GM18526 (cell line): ENCODE data around the gene DUOXA1.

Experiments used
- POLR2A ChIP-seq: IDR thresholded peaks from 3 replicates; pipeline ENCODE4 v1.6.1; 2011; ENCODE audit not compliant: insufficient read length; ENCODE audit errors: extremely low read depth

The DUOXA1 gene

DNA sequence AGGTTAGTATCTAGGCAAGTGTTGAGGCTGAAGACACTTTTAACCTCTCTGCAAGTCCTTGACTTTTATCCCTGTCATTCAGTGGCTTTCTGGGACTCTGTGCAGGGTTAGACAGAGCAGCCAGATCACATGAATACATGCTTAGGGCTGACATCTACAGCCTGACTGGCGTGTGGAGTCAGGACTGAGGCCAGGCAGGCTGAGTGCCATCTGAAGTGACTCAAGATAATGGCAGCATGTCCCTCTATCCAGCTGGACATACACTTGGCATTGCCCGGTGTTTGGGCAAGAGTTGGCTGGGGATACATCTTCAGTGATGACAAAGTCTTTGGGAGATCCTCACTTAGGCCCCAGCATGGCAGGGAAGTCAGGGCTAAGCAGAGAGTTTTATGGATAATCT, 38.1 kb downstream of the DUOXA1 start:
- TF ChIP-seq POLR2A = no peak

DNA sequence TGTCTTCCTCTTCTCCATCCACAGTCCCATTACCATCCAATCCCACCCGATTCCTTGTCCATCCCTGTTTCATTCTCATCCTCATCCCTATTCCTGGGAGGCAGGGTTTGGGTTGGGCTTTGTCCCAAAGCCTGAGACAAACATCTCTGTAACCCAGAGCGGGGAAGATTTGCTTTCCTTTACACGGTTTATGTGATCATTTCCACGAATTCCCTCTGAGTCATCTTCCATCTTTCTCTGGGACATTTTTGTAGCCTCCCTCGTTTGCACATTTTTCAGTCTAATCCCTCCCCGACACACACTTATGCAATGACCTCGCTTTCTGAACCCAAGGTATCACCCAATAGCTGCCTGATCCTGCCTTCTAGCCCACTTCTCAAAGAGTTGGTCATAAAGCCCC, 38.5 kb downstream of the DUOXA1 start:
- no peak for TF ChIP-seq POLR2A

DNA sequence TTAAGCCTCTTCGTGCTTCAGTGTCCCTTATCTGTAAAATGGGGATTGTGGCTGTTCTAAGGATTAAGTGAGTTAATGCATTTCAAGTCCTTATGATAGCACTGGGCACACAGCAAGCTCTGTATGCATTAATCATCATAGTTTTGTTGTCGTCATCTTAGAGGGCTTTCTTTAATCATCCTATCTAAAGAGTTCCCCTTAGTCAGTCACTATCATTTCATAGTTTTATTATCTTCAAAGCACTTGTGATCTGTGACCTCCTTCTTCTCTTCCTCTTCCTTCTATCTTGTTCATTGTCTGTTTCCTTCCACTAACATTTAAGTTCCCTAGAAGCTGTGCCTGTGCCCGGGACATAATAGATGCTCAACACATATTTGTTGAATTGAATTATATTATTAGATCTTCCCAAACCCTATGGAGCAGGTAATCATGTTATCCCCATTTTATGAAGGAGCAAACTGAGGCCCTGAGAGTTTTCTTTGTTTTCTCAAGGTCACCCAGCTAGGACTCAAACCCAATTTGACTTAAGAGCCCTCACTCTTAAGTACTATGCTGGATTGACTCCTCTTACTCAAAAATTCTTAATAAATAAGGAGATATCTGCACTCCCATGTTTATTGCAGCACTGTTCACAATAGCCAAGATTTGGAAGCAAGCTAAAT, 39.8 kb downstream of the DUOXA1 start:
- TF ChIP-seq POLR2A = no peak

DNA sequence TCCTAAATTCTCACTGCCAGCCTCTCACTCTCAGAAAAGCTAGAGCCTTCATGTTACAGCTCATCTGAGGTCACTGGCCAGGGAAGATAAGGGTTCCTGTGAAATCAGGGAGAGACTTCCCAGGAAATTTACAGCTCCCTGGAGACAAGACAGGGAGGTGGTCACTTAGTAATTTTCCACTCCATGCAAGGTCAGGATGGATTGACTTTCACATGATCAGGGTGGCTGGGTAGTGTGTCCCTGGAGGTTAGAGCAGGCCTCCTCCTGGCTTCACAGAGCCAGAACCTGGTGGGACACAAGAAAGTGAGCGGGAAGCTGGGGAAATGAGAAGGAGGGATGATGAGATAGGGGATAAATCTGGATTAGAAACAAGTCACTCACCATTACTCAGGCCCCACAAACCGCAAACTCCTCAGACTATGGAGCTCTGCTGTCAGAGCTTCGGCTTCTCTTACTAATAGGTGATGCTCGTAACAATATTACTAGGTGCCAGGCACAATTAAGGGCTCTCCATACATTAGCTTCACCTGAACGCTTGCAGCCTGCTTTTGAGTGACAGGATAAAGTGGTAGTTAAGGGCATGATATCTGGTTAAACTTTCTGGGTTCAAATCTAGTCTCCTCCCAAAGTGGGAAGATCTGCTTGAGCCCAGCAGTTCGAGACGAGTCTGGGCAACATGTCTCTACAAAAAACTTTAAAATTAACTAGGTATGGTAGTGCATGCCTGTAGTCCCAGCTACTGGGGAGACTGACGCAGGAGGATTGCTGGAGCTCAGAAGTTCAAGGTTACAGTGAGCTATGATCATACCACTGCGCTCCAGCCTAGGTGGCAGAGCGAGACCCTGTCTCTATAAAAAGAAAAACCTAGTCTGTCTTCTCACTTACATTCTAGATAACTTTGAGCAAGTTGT, 40.6 kb downstream of the DUOXA1 start:
- TF ChIP-seq POLR2A = no peak

DNA sequence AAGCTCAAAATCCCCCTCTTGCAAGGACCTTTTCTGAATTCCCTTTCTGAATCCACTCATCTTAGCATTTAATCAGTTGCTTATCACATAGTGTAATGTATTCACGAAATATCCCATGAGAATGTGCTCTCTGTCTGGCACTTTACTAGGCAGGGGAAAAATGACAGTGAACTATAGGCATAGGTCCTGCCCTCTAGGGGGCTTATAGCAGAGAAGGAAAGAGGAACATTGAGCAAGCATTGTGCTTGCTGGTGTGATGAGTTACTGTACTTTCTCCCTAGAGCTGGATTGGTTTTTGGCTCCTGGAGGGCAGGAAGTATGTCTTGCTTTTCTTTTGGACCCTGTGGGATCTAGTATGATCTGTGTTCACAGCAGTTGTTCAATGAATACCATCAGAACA, 42.2 kb downstream of the DUOXA1 start:
- no peak for TF ChIP-seq POLR2A

DNA sequence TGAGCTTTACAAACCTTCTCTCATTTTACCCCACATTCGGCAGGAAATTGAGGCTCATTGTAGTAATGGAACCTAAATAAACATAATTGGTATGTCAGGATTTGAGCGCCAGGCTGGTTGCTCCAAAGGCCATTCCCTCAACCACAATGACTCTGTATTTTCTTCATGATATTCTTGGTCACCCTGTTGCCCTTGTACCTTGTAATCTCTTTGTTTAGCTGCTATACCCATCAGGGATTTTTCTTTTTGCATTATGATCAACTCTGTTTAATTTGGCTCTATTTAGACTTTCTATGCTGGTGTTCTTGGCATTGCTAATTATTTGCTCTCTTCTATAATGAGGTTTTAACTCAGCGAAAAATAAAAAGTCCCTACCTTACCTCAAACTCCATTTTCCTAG, 45.5 kb downstream of the DUOXA1 start:
- no peak for TF ChIP-seq POLR2A

DNA sequence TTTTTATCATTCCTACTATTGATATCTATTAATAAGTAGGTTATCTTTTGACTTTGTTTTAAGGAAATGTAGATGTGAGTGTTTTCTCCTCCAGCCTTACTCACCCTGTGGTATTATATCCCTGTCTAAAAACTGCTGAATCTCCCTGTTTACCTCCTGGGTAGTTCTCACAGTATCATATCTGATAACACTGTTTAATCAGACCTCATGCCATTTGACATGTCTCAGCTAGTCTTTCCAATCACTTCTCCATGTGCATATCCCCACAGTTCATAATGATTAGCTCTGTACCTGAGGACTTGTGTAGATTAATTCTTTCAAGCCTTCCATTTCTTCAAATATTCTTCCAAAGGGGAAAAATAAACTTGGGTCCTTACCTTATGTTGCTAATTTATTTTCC, 46.5 kb downstream of the DUOXA1 start:
- no peak for TF ChIP-seq POLR2A
